NCI-H345 (cell line): Measurements from ENCODE around the gene PRKG2.

Experiments
- DNase-seq: peaks from one replicate; lab custom pipeline; 2025; lab: John Stamatoyannopoulos, UW

Gene PRKG2

GRCh38 chr4:81153714-81154323 lies 61.2 kb downstream of the PRKG2 start:
- peak; percentile 39 for DNase-seq

DNA sequence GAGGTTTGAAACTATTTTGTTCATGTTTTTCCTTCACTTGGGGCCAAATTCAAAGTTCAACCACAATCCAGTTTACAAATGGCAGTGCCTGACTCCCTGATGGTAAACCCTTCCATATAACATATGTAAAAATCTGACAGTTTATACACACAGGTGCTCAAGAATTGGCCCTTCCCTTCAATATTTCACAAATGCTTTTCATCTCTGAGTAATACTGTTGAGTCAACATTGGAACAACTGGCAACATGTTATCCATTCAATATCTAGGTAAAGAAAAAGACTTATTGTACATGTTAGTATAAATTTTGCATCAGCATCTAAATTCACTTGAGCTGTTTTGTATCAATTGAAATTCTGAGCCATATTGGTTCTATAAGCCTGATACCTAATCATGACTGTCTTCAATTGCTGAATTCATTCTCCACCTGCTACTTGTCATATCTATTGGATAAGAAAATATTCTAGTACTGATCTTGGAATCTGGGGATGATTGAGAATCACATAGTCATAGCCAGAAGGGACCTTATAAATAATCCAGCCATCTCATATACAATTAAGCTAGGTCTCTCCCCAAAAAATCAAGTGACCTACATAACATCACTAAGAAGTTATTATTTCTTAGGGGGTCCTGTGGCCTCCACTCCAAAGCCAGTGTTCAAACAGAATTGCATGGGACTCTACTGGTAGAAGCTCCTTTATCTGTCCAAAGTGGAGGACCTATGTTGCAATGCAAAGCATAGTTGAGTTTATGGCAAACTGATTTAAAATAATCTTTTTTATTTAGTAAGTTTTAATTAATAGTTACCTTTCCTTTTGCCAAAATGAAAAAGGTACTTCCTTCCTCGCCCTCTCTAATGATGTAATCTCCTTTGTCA lies 61.9 kb downstream of the PRKG2 start:
- no peak for DNase-seq

GRCh38 chr4:81149976-81150375 lies 65.0 kb downstream of the PRKG2 start:
- no peak for DNase-seq

GRCh38 chr4:81148576-81148975 lies 66.4 kb downstream of the PRKG2 start:
- no peak for DNase-seq

DNA sequence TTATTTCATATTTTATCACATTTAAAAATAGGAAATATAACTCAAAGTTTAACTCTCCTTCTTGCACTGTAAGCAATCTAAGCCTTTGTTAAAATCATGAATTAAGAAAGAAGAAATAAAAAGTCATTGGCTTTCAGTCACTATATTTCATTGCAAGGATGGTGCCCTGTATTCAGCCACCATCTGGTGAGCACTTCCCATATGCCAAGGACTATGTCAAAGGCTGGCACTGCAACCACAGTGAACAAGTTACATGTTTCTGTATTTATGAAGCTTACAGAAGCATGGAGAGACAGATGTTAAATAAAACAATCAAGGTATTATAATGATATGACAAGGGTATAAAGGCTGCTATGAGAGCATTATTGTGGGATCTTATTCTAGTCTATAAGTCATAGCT lies 68.6 kb downstream of the PRKG2 start:
- DNase-seq = no peak

- DNase-seq = no peak
Measured at GRCh38 chr4:81143183-81143582, 71.8 kb downstream of the PRKG2 start.

- no peak for DNase-seq
Measured at GRCh38 chr4:81142744-81143143, 72.3 kb downstream of the PRKG2 start.

DNA sequence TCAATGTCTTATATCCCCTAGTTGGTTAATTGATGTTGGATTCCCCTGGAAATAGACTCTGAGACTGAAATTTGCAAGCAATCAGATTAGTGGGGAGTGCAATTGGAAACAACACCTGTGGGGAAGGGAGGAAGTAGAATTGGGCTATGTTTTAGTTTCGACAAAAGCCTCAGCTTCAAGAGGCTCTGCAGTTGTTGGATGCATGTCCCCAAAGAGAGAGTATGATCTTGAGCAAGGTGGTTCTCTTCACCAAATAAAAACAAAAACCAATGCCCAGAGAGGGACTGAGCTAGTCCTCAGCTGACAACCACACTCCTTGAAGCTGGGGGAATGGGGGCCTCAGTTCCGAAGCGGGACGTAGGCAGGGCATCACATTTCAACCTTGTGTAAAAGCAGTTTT lies 77.1 kb downstream of the PRKG2 start:
- DNase-seq = no peak

DNA sequence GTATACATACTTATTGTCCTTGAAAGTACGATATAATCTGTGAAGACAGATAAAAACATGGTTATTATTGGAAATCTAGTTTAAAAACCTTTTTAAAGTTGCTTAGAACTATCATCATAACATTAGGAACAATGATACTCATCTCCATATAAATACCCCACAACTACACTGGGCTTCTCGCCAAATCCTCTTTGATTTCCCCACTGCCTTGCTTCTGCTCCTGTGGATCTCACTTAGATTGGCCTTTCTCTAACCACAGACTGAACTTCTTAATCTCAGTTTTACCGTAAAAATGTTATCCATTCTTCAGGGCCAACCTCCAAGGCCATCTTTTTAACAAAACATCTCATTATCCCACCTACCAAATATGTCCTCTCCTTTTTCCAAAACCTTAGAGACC lies 77.6 kb downstream of the PRKG2 start:
- DNase-seq = no peak

DNA sequence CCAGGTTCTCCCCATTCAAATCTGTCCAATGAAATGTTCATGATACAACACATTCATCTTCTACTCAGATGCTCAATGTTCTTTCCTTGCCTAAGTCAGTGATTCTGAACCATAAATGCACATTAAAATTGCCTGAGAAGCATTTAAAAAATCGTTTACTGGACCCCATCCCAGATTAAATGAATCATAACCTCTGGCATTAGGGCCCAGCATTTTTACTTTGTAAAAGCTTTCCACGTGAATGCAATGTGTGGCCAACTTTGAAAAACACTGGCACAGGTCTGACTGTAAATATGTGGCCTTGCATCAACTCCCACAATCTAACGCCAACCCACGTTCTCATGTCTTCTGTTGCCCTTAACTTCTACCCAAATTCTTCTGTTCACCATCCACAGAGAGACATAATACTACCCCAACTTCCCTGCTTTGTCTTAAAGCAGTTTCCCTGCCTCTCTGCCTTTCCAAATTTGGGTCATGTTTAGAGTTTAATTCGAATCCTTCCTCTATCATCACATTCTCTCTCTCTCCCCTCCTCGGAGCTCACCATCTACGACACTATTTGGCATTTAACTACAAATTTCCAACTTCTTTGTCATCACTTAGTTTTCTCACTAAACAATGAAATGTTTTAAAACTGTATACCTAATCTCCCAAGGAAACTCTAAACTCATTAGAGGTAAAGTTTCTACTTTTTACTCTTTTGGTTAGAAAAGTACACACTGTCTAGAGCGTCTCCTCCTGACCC lies 78.7 kb downstream of the PRKG2 start:
- no peak for DNase-seq

DNA sequence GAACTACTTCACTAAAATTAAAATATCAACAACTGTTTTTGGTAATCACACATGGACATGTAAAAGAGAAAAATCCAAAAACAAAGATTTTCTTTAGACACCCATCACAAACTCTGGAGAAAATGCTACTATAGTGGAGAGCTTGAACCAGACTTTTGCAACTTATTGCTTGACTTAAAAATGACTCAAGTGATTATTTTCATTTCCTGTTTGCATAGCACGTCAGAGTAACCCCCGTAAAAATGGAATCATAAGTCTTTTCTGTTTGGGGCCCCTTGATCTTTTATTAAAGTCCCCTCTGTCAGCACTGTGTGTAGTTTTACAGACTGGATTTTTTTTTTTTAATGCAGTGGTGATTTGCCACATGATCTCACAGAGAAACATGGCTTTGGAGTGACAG lies 79.5 kb downstream of the PRKG2 start:
- DNase-seq = no peak

DNA sequence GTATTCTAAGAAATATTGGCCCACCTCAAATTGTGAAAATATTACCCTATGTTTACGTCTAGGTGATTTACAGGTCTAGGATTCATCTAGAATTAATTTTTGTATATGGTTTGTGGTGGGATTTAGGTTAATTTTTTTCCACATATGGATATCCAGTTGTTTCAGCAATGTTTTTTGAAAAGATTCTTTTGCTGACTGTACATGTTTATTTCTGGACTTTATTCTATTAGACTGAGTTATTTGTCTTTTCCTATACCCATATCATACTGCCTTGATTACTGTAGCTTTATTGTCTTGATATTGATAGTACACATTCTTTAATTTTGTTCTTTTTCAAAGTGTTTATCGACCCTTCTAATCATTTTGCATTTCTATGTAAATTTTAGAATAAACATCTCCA lies 83.5 kb downstream of the PRKG2 start:
- DNase-seq = no peak

GRCh38 chr4:81131066-81131465 lies 84.0 kb downstream of the PRKG2 start:
- DNase-seq = no peak

DNA sequence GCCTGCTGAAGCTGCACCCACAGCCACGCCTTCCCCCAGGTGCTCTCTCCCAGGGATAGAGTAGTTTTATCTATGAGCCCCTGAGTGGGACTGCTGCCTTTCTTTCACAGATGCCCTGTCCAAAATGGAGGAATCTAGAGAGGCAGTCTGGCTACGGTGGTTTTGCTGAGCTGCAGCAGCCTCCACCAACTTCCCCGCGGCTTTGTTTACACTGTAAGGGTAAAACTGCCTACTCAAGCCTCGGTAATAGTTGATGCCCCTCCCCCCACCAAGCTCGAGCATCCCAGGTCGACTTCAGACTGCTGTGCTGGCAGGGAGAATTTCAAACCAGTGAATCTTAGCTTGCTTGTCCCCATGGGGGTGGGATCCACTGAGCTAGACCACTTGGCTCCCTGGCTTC lies 84.5 kb downstream of the PRKG2 start:
- no peak for DNase-seq

DNA sequence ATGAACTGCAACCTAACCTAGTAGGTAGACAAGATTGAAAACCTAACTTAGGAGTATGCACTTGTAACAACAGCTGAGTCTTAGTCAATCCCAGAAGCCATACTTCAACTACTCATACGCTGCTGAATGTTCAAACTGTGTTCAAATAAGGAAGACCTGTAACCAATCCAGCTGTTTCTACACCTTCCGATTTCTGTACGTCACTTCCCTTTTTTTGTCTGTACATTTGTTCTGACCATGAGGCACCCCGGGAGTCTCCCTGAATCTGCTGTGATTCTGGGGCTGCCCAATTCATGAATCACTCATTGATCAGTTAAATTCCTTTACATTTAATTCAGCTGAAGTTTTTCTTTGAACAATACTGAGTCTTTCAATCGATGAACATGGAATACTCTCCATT lies 95.0 kb downstream of the PRKG2 start:
- DNase-seq = no peak

DNA sequence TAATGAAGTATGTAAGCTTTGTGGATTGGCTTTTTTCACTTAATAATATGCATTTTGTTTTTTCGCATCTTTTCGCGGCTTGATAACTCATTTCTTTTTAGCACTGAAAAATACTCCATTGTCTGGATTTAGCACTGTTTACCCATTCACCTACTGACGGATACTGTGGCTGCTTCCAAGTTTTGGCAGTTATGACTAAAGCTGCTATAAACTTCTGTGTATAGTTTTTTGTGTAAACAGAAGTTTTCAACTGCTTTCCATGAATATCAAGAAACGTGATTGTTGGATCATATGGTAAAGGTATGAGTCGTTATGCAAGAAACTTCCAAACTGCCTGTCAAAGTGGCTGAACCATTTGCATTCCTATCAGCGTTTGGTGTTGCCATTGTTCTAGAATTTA lies 96.9 kb downstream of the PRKG2 start:
- no peak for DNase-seq

DNA sequence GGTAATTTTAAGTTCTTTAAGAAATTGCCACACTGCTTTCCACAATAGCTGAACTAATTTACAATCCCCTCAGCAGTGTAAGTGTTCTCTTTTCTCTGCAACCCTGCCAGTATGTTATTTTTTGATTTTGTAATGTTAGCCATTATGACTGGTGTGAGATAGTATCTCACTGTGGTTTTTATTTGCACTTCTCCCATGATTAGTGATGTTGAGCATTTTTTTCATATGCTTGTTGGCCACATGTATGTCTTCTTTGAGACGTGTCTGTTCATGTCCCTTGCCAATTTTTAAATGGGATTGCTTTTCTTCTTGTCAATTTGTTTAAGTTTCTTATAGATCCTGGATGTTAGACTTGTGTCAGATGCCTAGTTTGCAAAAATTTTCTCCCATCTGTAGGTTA lies 98.5 kb downstream of the PRKG2 start:
- no peak for DNase-seq

DNA sequence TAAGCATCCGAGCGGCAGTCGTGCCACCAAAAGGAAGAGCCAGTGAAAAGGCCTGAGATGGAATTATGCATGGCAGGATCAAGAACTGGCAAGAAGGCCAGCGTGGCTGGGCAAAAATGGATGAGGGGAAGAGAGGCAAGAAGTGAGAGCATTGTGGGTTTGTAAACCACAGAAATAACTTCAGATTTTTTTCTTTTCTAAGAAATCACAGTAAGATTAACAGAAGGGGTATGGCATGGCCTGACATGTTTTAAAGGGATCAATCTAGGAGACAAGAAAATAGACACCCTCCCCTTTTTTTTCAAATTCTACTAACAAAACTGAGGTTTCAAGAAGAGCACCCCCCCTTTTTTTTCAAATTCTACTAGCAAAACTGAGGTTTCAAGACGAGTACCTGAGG lies 102.0 kb downstream of the PRKG2 start:
- DNase-seq = no peak

GRCh38 chr4:81109356-81109755 lies 105.7 kb downstream of the PRKG2 start:
- DNase-seq = no peak

- no peak for DNase-seq
Measured at GRCh38 chr4:81106150-81106549, 108.9 kb downstream of the PRKG2 start.

- DNase-seq = no peak
Measured at GRCh38 chr4:81102107-81102506, 112.9 kb downstream of the PRKG2 start.

DNA sequence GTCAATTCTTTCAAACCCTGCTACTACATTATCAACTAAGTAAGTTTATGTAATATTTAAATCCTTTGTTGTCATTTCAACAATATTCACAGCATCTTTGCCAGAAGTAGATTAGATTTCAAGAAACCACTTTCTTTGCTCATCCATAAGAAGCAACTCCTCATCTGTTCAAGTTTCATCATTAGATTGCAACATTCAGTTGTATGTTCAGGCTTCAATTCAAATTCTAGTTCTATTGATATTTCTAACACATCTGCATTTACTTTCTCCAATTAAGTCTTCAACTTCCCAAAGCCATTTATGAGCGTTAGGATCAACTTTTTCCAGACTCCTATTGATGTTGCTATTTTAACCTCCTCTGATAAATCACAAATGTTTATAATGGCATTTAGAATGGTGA lies 118.5 kb downstream of the PRKG2 start:
- DNase-seq = no peak

DNA sequence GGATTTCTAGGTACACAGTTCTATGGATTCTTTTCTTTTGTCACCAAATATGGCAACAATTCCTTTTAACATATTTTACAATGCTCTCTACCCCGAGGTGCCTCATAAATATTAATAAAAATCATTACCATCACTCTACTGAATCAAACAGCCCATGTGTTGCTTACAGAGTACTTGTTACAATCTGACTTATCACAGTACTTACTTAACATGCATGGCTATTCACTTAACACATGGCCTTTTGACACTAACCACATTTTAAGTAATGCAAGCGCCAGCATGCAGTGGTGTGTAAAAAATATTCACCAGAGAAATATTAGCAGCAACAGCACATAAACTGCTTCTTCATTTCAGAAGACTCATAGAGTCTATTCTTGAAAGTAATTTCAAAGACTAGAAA lies 119.6 kb downstream of the PRKG2 start:
- no peak for DNase-seq
